ENCODE measurements around the gene PTPRM.

PTPRM gene

DNA sequence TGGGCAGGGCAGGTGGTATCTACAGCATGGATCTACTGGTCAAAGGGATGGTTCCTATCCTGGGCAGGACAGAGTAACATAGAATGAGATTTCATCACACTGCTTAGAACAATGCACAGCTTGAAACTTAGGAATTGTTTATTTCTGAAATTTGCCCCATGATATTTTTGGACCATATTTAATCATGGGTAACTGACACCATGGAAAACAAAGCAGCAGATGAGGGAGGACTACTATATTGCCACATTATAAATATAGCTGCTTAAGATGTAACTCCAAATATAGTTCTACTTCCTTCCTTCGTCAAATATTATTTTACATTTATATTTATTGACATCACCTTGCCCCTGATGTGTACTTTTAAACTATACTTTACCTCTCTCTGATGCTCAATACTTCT is 254.7 kb downstream of the PTPRM start:
- H3F3A ChIP-seq (ENCODE audit: low read depth) = no peaks in the 10 kb centered on the region
- no peak overlapping the region for H2AFZ ChIP-seq (ENCODE audit: low read length)
- H3K36me3 ChIP-seq (ENCODE audit: insufficient read depth, low read length) = no peaks in the 10 kb centered on the region
- no peaks in the 10 kb centered on the region for H4K20me1 ChIP-seq (ENCODE audit: insufficient read depth, low read length, poor library complexity, severe bottlenecking)
- TF ChIP-seq, protein P1, sequence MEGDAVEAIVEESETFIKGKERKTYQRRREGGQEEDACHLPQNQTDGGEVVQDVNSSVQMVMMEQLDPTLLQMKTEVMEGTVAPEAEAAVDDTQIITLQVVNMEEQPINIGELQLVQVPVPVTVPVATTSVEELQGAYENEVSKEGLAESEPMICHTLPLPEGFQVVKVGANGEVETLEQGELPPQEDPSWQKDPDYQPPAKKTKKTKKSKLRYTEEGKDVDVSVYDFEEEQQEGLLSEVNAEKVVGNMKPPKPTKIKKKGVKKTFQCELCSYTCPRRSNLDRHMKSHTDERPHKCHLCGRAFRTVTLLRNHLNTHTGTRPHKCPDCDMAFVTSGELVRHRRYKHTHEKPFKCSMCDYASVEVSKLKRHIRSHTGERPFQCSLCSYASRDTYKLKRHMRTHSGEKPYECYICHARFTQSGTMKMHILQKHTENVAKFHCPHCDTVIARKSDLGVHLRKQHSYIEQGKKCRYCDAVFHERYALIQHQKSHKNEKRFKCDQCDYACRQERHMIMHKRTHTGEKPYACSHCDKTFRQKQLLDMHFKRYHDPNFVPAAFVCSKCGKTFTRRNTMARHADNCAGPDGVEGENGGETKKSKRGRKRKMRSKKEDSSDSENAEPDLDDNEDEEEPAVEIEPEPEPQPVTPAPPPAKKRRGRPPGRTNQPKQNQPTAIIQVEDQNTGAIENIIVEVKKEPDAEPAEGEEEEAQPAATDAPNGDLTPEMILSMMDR (conservative IDR thresholded peaks at IDR 0.05; ENCODE audit: low read length) = no peak
- no peak for TF ChIP-seq EZH2phosphoT487 (IDR thresholded peaks at IDR 0.05; ENCODE audit: borderline replicate concordance)
- no peak overlapping the region for H3K4me3 ChIP-seq (ENCODE audit: low read length, poor library complexity, severe bottlenecking)
- H3K4me1 ChIP-seq (ENCODE audit: insufficient read depth, low read length, poor library complexity, severe bottlenecking) = no peaks in the 10 kb centered on the region
- H3K79me2 ChIP-seq (ENCODE audit: insufficient read depth, low read length) = no peaks in the 10 kb centered on the region
- no peak overlapping the region for H3K9ac ChIP-seq (ENCODE audit: low read depth, low read length, poor library complexity, severe bottlenecking)
- no peak overlapping the region for H3K4me2 ChIP-seq (ENCODE audit: low read depth, low read length, poor library complexity, severe bottlenecking)
- no peaks in the 10 kb centered on the region for H3K27me3 ChIP-seq (ENCODE audit: insufficient read depth, low read length, poor library complexity, severe bottlenecking)
- H3K9me2 ChIP-seq (replicated peaks; ENCODE audit: low read depth, low read length) = no peaks in the 10 kb centered on the region
- no peaks in the 10 kb centered on the region for H3K9me3 ChIP-seq (ENCODE audit: insufficient read depth, low read depth, low read length)

DNA sequence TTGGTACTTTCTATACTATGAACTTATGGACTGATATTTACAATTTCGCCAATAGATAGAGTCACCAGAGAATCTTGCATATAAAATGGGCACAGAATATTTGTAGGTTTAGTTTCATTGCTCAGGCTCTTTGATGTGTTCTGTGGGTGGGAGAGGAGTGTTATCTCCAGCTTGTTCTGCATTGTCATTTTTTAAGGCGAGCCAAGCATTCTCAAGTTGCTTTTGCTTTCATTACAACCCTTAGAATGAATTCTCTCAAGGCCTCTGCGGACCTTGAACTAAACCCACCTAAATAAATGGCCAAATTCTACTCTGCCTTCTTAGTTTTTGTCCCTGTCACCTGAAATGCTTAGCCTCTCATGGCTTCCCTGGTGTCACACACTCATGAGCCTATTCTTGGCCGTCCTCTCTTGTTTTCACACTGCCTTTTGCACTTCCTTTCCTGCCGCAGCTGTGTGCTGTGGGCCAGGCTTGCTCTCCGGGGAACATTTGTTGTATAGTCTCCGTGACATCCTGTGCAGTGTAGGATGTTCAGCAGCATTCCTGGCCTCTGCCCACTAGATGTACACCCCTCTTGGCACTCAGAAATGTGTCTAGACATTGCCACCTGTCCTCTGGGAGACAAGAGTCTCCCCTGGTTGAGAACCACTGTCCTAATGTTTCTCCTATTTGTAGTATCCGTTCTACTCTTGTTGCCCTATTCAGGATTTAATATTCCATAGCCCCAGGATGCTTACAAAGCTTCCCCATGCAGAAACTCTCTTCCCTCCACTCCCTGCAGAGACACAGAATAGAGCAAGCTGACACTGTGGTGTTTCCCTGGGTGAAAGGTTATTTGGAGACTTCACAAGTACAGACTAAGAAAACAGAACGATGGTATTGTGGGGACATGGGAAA is 255.6 kb downstream of the PTPRM start:
- Histone ChIP-seq H3K9ac (ENCODE audit: low read depth, low read length, poor library complexity, severe bottlenecking) (no peak overlapping the region), H3F3A (ENCODE audit: low read depth) (no peaks in the 10 kb centered on the region), H3K4me2 (ENCODE audit: low read depth, low read length, poor library complexity, severe bottlenecking) (no peak overlapping the region)

DNA sequence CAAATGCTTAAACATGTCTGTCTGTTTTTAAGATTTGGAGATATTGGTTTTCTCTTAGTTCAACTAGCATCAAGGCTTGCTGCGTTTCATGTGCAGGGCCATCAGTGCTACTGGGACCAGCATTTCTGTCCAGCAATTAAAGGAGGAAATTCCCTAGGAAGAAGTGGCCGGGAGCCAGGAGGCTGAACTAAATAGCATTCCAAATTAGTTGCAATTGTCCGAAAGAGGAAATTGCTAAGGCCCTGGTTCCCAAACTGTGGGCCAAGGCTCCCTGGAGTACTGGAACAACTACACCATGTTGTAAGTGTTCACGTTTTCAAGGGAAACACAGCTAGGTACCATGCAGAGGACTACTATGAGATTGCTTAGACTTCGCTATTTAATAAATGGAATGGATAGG is 257.9 kb downstream of the PTPRM start:
- no peaks in the 10 kb centered on the region for H3F3A ChIP-seq (ENCODE audit: low read depth)
- no peaks in the 10 kb centered on the region for H3K36me3 ChIP-seq (ENCODE audit: insufficient read depth, low read length)
- no peaks in the 10 kb centered on the region for H3K27me3 ChIP-seq (ENCODE audit: insufficient read depth, low read length, poor library complexity, severe bottlenecking)
- H3K4me1 ChIP-seq (ENCODE audit: insufficient read depth, low read length, poor library complexity, severe bottlenecking) = no peaks in the 10 kb centered on the region
- no peaks in the 10 kb centered on the region for H4K20me1 ChIP-seq (ENCODE audit: insufficient read depth, low read length, poor library complexity, severe bottlenecking)
- H3K4me2 ChIP-seq (ENCODE audit: low read depth, low read length, poor library complexity, severe bottlenecking) = no peak overlapping the region
- H3K9me2 ChIP-seq (replicated peaks; ENCODE audit: low read depth, low read length) = no peaks in the 10 kb centered on the region
- H3K79me2 ChIP-seq (ENCODE audit: insufficient read depth, low read length) = no peaks in the 10 kb centered on the region
- no peak overlapping the region for H2AFZ ChIP-seq (ENCODE audit: low read length)
- H3K9ac ChIP-seq (ENCODE audit: low read depth, low read length, poor library complexity, severe bottlenecking) = no peak overlapping the region
- no peaks in the 10 kb centered on the region for H3K9me3 ChIP-seq (ENCODE audit: insufficient read depth, low read depth, low read length)
- H3K4me3 ChIP-seq (ENCODE audit: low read length, poor library complexity, severe bottlenecking) = no peak overlapping the region
- TF ChIP-seq, protein P1 (conservative IDR thresholded peaks at IDR 0.05; ENCODE audit: low read length) = no peak
- TF ChIP-seq EZH2phosphoT487 (IDR thresholded peaks at IDR 0.05; ENCODE audit: borderline replicate concordance) = no peak

More for the DNA sequence above, 255.6 kb downstream of the PTPRM start:
- TF ChIP-seq, protein P1 (conservative IDR thresholded peaks at IDR 0.05; ENCODE audit: low read length) = no peak
- TF ChIP-seq EZH2phosphoT487 (IDR thresholded peaks at IDR 0.05; ENCODE audit: borderline replicate concordance) = no peak
- no peak overlapping the region for H2AFZ ChIP-seq (ENCODE audit: low read length)
- H3K27me3 ChIP-seq (ENCODE audit: insufficient read depth, low read length, poor library complexity, severe bottlenecking) = no peaks in the 10 kb centered on the region
- H4K20me1 ChIP-seq (ENCODE audit: insufficient read depth, low read length, poor library complexity, severe bottlenecking) = no peaks in the 10 kb centered on the region
- H3K9me3 ChIP-seq (ENCODE audit: insufficient read depth, low read depth, low read length) = no peaks in the 10 kb centered on the region
- H3K4me1 ChIP-seq (ENCODE audit: insufficient read depth, low read length, poor library complexity, severe bottlenecking) = no peaks in the 10 kb centered on the region
- no peaks in the 10 kb centered on the region for H3K79me2 ChIP-seq (ENCODE audit: insufficient read depth, low read length)
- H3K9me2 ChIP-seq (replicated peaks; ENCODE audit: low read depth, low read length) = no peaks in the 10 kb centered on the region
- H3K4me3 ChIP-seq (ENCODE audit: low read length, poor library complexity, severe bottlenecking) = no peak overlapping the region
- H3K36me3 ChIP-seq (ENCODE audit: insufficient read depth, low read length) = no peaks in the 10 kb centered on the region

Data from Loucy (cell line).